Left lung (tissue), 10 donors: ENCODE measurements around the gene JUNB. TPM values are rescaled to one million over a fixed set of nuclear protein-coding genes. Genes with fewer than 3 reads are reported as not detected.
A peak's percentile ranks its signal among the peaks of the same experiment; 100 is the strongest.

ENCODE experiments used
- ATAC-seq: fragments of 200-7000 bp; cut with Tn5 transposase; one replicate; pipeline ENCODE4 v1.9.1; 2020; ENCODE audit warnings: moderate library complexity
- DNase-seq, 4 donors: peaks; one replicate each; pipeline ENCODE4 v3.0.0-alpha.2; 2013 to 2020
- H3K27ac ChIP-seq, 2 donors: fragments of 200-600 bp; sonication (generic) in 1 of 2; one replicate each; pipeline versions ENCODE4 v1.5.0 to v1.8.0; 2020 to 2021
- H3K27me3 ChIP-seq, 2 donors: fragments of 200-600 bp; sonication (generic) in 1 of 2; one replicate each; pipeline versions ENCODE4 v1.5.0 to v1.8.0; 2020 to 2021
- H3K36me3 ChIP-seq, 2 donors: fragments of 200-600 bp; sonication (generic) in 1 of 2; one replicate each; pipeline versions ENCODE4 v1.5.0 to v1.8.0; 2020 to 2021
- H3K4me1 ChIP-seq, 2 donors: fragments of 200-600 bp; one replicate each; pipeline ENCODE4 v1.8.0; 2021
- H3K4me3 ChIP-seq, 2 donors: fragments of 200-600 bp; sonication (generic) in 1 of 2; one replicate each; pipeline versions ENCODE4 v1.5.0 to v1.8.0; 2020 to 2021; ENCODE audit warnings: mild to moderate bottlenecking in 1 of 2
- H3K9me3 ChIP-seq, 2 donors: fragments of 200-600 bp; sonication (generic) in 1 of 2; one replicate each; pipeline versions ENCODE4 v1.5.0 to v1.8.0; 2020 to 2021
- CTCF ChIP-seq, 2 donors: fragments of 200-600 bp; sonication (generic) in 1 of 2; IDR thresholded peaks; one replicate each; pipeline versions ENCODE4 v1.5.0 to v1.8.0; 2021; ENCODE audit warnings: antibody characterized with exemption in 2 of 2
- intact Hi-C, 2 donors: fragments of 100-400 bp; cut with DNase I; formaldehyde crosslinking; loops; one replicate each; pipeline versions ENCODE4 v1.11.2 to v1.14.2; 2022
- polyA plus RNA-seq, 6 donors: library from polyadenylated mRNA; unstranded; fragments of 120-200 nt; gene quantifications; one replicate each; pipeline ENCODE4 v1.2.1, GENCODE V29; 2013; ENCODE audit not compliant: insufficient read length in 6 of 6
- total RNA-seq, 2 donors: library from RNA; stranded (reverse); fragmentation: NEBNext Ultra II Directional; extraction: Animal tissue kit (Norgen Biotek cat#: 25700); gene quantifications; one replicate each; pipeline ENCODE4 v1.2.1, GENCODE V29; 2021
- donor health status: DM: no; HTN: yes; CAD: no.
- donor health status: DM: no; HTN: no; CAD: no.

The JUNB gene
- total and polyA plus RNA-seq, 8 donors, result 11.7 to 278 (median 64.2) TPM

GRCh38 chr19:12777217-12778016 is 13.9 kb upstream of the JUNB start:
- ATAC-seq (peak; percentile 60), DNase-seq (peak; percentile 56 to 97 (median 86))
- Histone ChIP-seq H3K27ac (peak overlapping the region; percentile 92 to 95), H3K4me3 (peak overlapping the region; percentile 56 to 59), H3K36me3 (no peaks in the 10 kb centered on the region), H3K27me3 (no peaks in the 10 kb centered on the region), H3K9me3 (no peaks in the 10 kb centered on the region), H3K4me1 (peaks cover 10 to 66% of the 10 kb centered on the region in 2 donors)
- intact Hi-C loops, result loop anchor here in 1 of 2 donors (2.0 kb wide), 1 partner anchor 17 kb away; no protein-coding TSS in a partner anchor
- peak; percentile 96 to 97 for TF ChIP-seq CTCF (IDR thresholded peaks at IDR 0.05)

DNA sequence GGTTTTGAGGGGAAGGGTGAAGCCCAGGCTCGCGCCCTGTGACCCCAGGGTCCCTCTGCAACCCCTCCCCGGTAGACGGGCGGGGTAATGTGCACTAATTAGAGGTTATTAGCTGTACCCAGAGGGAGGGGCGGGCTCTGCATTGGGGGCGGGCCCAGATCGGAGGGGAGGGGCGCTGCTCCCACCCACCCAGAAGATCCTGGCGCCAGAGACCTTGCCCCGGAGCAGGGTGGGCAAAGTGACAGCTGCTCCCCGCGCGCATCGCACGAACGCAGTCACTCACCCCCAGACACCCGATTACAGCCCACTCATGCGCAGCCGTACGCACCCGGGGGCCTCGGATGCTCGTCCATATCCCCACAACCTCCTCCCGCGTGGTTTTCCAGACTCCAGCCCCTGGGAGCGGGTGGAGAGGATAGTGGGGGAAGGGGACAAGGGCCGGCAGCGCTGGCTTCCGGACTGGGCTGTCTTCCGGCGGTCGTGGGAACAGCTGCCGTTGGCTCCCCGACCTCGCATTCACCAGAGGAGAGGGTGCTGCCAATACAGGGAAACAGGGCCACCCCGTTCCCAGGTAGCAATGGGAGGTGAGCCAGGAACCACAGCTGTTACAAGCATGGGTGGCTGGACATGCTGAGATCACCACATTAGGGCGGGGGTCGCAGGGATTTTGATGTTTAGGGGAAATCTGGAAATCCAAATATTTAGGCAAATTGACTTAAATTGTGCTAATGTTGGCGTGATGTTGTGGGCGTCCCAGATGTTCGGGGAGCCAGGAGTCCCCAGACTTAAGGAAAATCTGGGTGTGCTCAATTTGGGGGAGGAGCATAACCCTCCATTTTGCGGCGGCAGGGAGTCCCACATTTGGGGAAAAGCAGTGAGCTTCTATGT is 13.0 kb upstream of the JUNB start:
- no peaks in the 10 kb centered on the region for H3K27me3 ChIP-seq
- H3K36me3 ChIP-seq, result no peaks in the 10 kb centered on the region
- intact Hi-C loops, result loop anchor here in 1 of 2 donors (2.0 kb wide), 1 partner anchor 17 kb away; no protein-coding TSS in a partner anchor
- peak overlapping the region; percentile 56 to 59 for H3K4me3 ChIP-seq
- peaks cover 15 to 74% of the 10 kb centered on the region in 2 donors for H3K4me1 ChIP-seq
- peak; percentile 25 for ATAC-seq
- peak; percentile 70 to 91 (median 82) for DNase-seq
- H3K9me3 ChIP-seq, result no peaks in the 10 kb centered on the region
- no peak for TF ChIP-seq CTCF (IDR thresholded peaks at IDR 0.05)
- H3K27ac ChIP-seq, result peak overlapping the region; percentile 92 to 95

- Histone ChIP-seq H3K9me3 (no peaks in the 10 kb centered on the region), H3K36me3 (no peaks in the 10 kb centered on the region), H3K27me3 (no peaks in the 10 kb centered on the region), H3K4me1 (peaks cover 21 to 76% of the 10 kb centered on the region in 2 donors), H3K27ac (peak overlapping the region; percentile 92 to 95), H3K4me3 (peak overlapping the region; percentile 56 to 59)
- no peak for TF ChIP-seq CTCF (IDR thresholded peaks at IDR 0.05)
- no peak for DNase-seq
- no peak for ATAC-seq
- intact Hi-C loops, result loop anchor here in 1 of 2 donors (2.0 kb wide), 1 partner anchor 16 kb away; no protein-coding TSS in a partner anchor
Observed at GRCh38 chr19:12778905-12779161, 12.5 kb upstream of the JUNB start.

DNA sequence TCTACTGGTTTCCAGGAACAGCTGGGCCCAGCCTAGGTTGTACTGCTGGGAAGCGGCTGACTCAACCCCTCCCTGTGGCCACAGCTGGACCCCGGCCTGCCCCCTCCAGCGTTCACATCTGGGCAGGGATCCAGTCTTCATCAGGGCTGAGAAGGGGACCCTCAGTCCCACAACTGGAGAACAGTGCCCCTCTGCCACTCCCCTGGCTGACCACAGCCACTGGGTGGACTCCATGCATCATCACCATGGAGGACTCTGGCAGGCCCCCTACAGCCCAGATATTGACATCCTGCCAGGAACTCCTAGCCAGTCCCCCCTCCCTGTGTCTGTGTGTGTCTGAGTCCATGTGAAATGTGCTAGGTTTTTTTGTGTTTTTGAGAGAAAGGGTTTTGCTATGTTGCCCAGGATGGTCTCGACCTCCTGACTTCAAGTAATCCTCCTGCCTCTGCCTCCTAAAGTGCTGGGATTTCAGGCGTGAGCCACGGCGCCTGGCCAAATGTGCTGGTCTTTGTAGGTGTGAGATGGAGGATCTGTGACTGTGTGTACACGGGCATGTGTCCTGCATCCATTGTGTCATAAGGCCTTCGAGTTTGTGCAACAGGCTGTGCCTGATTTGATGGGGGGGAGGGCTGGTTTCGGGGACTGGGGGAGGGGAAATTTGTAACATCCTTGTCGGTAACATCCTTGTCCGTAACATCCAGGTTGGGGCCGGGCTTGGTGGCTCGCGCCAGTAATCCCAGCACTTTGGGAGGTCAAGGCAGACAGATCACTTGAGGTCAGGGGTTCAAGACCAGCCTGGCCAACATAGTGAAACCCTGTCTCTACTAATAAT is 11.9 kb upstream of the JUNB start:
- no peaks in the 10 kb centered on the region for H3K27me3 ChIP-seq
- ATAC-seq (no peak), DNase-seq (peak in 3 of 4 donors; percentile 75 to 89 (median 77))
- no peaks in the 10 kb centered on the region for H3K9me3 ChIP-seq
- H3K36me3 ChIP-seq, result no peaks in the 10 kb centered on the region
- peak overlapping the region in 1 of 2 donors; percentile 59 for H3K4me3 ChIP-seq
- peak overlapping the region; percentile 92 to 95 for H3K27ac ChIP-seq
- TF ChIP-seq CTCF (IDR thresholded peaks at IDR 0.05), result no peak
- intact Hi-C loops, result loop anchor here in 1 of 2 donors (2.0 kb wide), 1 partner anchor 15 kb away; no protein-coding TSS in a partner anchor
- peaks cover 25 to 82% of the 10 kb centered on the region in 2 donors for H3K4me1 ChIP-seq
